ENCODE results near the gene FPGS.

GRCh38 chr9:127855522-127855921 is 52.8 kb downstream of the FPGS start:
- TF ChIP-seq CTCF (conservative IDR thresholded peaks at IDR 0.05; ENCODE audit: low read depth, low read length) (no peak), FOS (IDR thresholded peaks at IDR 0.05; ENCODE audit: low read depth, low read length) (no peak), ELK1 (IDR thresholded peaks at IDR 0.05; ENCODE audit: borderline replicate concordance, low read depth, low read length) (no peak), POLR2A (IDR thresholded peaks at IDR 0.05; ENCODE audit: low read depth, low read length) (no peak), RCOR1 (IDR thresholded peaks at IDR 0.05; ENCODE audit: insufficient replicate concordance, low read length) (no peak), RAD21 (IDR thresholded peaks at IDR 0.05; ENCODE audit: low read length) (no peak), CHD1 (IDR thresholded peaks at IDR 0.05; ENCODE audit: low read depth, low read length) (no peak), BHLHE40 (IDR thresholded peaks at IDR 0.05; ENCODE audit: low read depth, low read length) (no peak), USF2 (IDR thresholded peaks at IDR 0.05; ENCODE audit: low read depth, low read length) (no peak), MAZ (IDR thresholded peaks at IDR 0.05; ENCODE audit: borderline replicate concordance, low read depth, low read length) (no peak), CEBPB (IDR thresholded peaks at IDR 0.05; ENCODE audit: low read depth, low read length) (no peak), MXI1 (IDR thresholded peaks at IDR 0.05; ENCODE audit: borderline replicate concordance, low read depth, low read length) (no peak), MAFK (IDR thresholded peaks at IDR 0.05; ENCODE audit: low read depth, low read length) (no peak), NFE2L2 (IDR thresholded peaks at IDR 0.05; ENCODE audit: low read depth, low read length) (no peak)
